ENCODE measurements around the gene TMEM131.

GRCh38 chr2:97758131-97758705 lies 237.5 kb downstream of the TMEM131 start:
- TF ChIP-seq CTCF (IDR thresholded peaks at IDR 0.05) (no peak), POLR2A (IDR thresholded peaks at IDR 0.05) (no peak)

All from heart left ventricle (tissue), 13 donors.